ENCODE data around the gene SLC17A5.

Gene SLC17A5, protein sequence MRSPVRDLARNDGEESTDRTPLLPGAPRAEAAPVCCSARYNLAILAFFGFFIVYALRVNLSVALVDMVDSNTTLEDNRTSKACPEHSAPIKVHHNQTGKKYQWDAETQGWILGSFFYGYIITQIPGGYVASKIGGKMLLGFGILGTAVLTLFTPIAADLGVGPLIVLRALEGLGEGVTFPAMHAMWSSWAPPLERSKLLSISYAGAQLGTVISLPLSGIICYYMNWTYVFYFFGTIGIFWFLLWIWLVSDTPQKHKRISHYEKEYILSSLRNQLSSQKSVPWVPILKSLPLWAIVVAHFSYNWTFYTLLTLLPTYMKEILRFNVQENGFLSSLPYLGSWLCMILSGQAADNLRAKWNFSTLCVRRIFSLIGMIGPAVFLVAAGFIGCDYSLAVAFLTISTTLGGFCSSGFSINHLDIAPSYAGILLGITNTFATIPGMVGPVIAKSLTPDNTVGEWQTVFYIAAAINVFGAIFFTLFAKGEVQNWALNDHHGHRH

DNA sequence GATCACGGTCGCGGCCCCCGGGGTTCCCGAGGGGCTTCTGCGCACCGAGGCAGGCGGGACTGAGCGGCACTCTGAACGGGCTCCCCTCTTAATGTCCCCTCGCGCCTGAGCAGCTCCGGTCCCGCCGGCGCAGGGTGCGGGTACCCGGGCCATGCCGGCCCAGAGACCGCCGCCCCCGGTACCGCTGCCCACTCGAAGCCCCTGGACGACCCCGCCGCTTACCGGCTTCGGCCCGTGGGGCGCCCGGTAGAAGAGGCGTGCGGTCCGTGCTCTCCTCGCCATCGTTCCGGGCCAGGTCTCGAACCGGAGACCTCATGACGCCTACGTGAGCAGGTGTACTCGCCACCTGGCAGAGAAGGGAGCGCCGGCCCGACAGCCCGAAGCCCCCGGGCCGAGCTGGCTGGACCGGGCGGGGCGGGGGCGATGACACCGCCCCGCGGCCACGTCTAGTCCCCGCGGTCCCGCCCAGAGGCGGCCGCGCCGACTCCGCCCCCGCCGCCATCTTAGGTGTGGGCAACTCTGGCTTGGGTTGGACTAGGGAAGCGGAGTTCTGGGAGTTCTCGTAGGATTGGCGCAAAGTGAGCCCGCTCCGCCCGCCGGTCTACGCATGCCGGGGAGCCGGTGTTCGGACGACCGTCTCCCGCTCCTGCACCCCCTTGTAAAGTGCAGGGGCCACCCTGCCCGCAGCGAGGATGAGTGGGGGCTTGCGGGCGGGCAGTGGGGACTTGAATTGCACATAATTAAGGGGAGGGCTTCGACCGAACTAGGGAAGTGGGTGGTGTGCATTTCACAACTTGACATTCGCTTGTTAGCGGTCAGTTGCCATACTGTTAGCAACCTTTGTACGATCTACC is at the start of gene SLC17A5:
Gene SLC17A5 (minus strand): TSS at position 422 of the 854 bp plus-strand sequence. CDS start 106 bp downstream, at position 316.
- Histone ChIP-seq H3K4me1 (ENCODE audit: control insufficient read depth in 1 of 2, insufficient read depth in 1 of 2, low read depth in 1 of 2, low read length in 1 of 2) (peaks cover 22 to 23% of the 10 kb centered on the region in 2 experiments), H3K27ac (peak within 1 kb of the TSS; percentile 96), H3K4me3 (ENCODE audit: low read depth in 1 of 2, low read length in 1 of 2) (peak within 1 kb of the TSS; percentile 93 to 100), H3K27me3 (no peaks in the 10 kb centered on the region), H3K36me3 (peaks cover 6% of the 10 kb centered on the region), H3K9me3 (no peaks in the 10 kb centered on the region)
- TF ChIP-seq, protein P1, sequence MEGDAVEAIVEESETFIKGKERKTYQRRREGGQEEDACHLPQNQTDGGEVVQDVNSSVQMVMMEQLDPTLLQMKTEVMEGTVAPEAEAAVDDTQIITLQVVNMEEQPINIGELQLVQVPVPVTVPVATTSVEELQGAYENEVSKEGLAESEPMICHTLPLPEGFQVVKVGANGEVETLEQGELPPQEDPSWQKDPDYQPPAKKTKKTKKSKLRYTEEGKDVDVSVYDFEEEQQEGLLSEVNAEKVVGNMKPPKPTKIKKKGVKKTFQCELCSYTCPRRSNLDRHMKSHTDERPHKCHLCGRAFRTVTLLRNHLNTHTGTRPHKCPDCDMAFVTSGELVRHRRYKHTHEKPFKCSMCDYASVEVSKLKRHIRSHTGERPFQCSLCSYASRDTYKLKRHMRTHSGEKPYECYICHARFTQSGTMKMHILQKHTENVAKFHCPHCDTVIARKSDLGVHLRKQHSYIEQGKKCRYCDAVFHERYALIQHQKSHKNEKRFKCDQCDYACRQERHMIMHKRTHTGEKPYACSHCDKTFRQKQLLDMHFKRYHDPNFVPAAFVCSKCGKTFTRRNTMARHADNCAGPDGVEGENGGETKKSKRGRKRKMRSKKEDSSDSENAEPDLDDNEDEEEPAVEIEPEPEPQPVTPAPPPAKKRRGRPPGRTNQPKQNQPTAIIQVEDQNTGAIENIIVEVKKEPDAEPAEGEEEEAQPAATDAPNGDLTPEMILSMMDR (IDR thresholded peaks at IDR 0.05): no peak

DNA sequence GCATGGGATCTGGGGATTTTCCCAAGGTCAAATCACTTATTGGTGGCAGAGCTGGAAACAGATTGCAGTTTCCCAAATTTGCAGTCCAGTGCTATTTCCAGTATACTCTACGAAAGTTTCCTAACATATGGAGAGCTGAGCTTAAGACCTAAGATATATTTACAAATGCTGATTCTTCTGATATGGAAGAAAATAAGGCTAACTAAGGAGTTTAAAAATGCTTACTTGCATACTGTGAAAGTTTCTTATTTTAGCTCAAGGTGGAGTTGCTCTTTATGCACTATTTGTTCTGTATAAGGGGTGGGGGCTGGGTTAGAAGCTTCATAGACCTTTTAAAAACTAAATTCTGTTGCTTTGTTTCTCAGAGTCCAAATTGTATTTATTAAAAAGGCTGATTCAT is 49.7 kb upstream of the SLC17A5 start:
- no peaks in the 10 kb centered on the region for H3K9me3 ChIP-seq
- H3K27ac ChIP-seq: no peak overlapping the region
- H3K27me3 ChIP-seq: no peaks in the 10 kb centered on the region
- no peaks in the 10 kb centered on the region for H3K36me3 ChIP-seq
- no peaks in the 10 kb centered on the region for H3K4me1 ChIP-seq (ENCODE audit: control insufficient read depth in 1 of 2, insufficient read depth in 1 of 2, low read depth in 1 of 2, low read length in 1 of 2)
- no peak overlapping the region for H3K4me3 ChIP-seq (ENCODE audit: low read depth in 1 of 2, low read length in 1 of 2)
- TF ChIP-seq, protein P1 (IDR thresholded peaks at IDR 0.05): no peak

- H3K4me3 ChIP-seq (ENCODE audit: low read depth in 1 of 2, low read length in 1 of 2): no peak overlapping the region
- H3K27ac ChIP-seq: no peak overlapping the region
- TF ChIP-seq, protein P1 (IDR thresholded peaks at IDR 0.05): no peak
- peaks cover 1% of the 10 kb centered on the region for H3K27me3 ChIP-seq
- no peaks in the 10 kb centered on the region for H3K4me1 ChIP-seq (ENCODE audit: control insufficient read depth in 1 of 2, insufficient read depth in 1 of 2, low read depth in 1 of 2, low read length in 1 of 2)
- no peaks in the 10 kb centered on the region for H3K36me3 ChIP-seq
- no peaks in the 10 kb centered on the region for H3K9me3 ChIP-seq
Measured at GRCh38 chr6:73702444-73702843, 48.7 kb upstream of the SLC17A5 start.

DNA sequence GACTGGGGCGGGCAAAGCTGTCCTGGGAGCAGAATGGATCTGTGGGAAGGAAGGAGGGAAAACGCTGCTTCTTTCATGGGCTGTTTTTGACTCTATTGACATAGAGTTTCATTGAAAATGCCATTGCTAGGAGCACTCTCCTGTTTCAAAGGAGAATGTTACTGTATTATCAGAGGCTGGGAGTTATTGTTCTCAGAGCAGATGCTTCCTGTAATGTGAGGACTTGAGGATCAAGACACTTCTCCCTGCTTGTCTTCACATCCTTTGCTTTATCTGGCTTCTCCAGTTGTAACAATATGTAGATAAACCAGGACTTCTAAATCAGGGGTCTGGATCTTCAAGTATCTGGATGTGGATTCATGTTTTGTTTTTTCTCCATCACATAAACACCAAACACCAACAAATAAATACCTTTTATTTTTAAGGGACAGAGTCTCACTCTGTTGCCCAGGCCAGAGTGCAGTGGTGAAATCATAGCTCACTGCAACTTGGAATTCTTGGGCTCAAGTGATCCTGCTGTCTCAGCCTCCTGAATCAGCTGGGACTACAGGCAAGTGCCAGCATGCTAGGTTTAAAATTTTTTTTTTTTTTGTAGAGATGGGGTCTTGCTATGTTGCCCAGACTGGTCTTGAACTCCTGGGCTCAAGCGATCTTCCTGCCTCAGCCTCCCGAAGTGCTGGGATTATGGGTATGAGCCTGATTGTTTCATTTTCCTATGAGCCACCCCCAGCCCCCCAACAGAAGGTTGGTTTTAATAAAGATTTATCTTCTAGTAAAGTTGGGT is 46.1 kb upstream of the SLC17A5 start:
- peaks cover 27% of the 10 kb centered on the region for H3K27me3 ChIP-seq
- no peak overlapping the region for H3K4me3 ChIP-seq (ENCODE audit: low read depth in 1 of 2, low read length in 1 of 2)
- no peaks in the 10 kb centered on the region for H3K9me3 ChIP-seq
- no peak overlapping the region for H3K27ac ChIP-seq
- no peaks in the 10 kb centered on the region for H3K36me3 ChIP-seq
- H3K4me1 ChIP-seq (ENCODE audit: control insufficient read depth in 1 of 2, insufficient read depth in 1 of 2, low read depth in 1 of 2, low read length in 1 of 2): peaks cover 18 to 22% of the 10 kb centered on the region in 2 experiments
- TF ChIP-seq, protein P1 (IDR thresholded peaks at IDR 0.05): no peak

Data from neutrophil (primary cell).